Trophoblast cell (in vitro differentiated cells and primary cell): ENCODE results near the gene RXRB.
A peak's percentile ranks its signal among the peaks of the same experiment; 100 is the strongest.

ENCODE experiments used
- DNase-seq, 2 donors: peaks; one replicate each; pipeline ENCODE4 v3.0.0-alpha.2; 2016
- H2AFZ ChIP-seq: 2 replicates; pipeline ENCODE4 v1.6.1; 2013; ENCODE audit warnings: low read length, moderate library complexity, mild to moderate bottlenecking; ENCODE audit not compliant: insufficient read depth, poor library complexity
- H2AK5ac ChIP-seq: 2 replicates; pipeline ENCODE4 v1.6.1; 2013; ENCODE audit warnings: mild to moderate bottlenecking, low read length
- H2BK120ac ChIP-seq: 2 replicates; pipeline ENCODE4 v1.6.1; 2013; ENCODE audit warnings: low read length, mild to moderate bottlenecking, moderate library complexity; ENCODE audit not compliant: insufficient read depth, poor library complexity
- H2BK12ac ChIP-seq: 2 replicates; pipeline ENCODE4 v1.6.1; 2013; ENCODE audit warnings: mild to moderate bottlenecking, low read length, moderate library complexity
- H2BK5ac ChIP-seq: 2 replicates; pipeline ENCODE4 v1.6.1; 2013; ENCODE audit warnings: low read length, low read depth, moderate library complexity, mild to moderate bottlenecking; ENCODE audit not compliant: poor library complexity
- H3K14ac ChIP-seq: 2 replicates; pipeline ENCODE4 v1.6.1; 2013; ENCODE audit warnings: mild to moderate bottlenecking, low read length
- H3K18ac ChIP-seq: 2 replicates; pipeline ENCODE4 v1.6.1; 2013; ENCODE audit warnings: mild to moderate bottlenecking, low read length
- H3K23ac ChIP-seq: 2 replicates; pipeline ENCODE4 v1.6.1; 2013; ENCODE audit warnings: low read length
- H3K27ac ChIP-seq: 2 replicates; pipeline ENCODE4 v1.5.1; 2013; ENCODE audit warnings: low read depth, mild to moderate bottlenecking, inconsistent platforms, low read length, moderate library complexity
- H3K27me3 ChIP-seq: 2 replicates; pipeline ENCODE4 v1.6.1; 2013; ENCODE audit warnings: inconsistent platforms, mild to moderate bottlenecking, low read length, moderate library complexity; ENCODE audit not compliant: insufficient read depth
- H3K36me3 ChIP-seq, 2 experiments: 1 replicate in 1 of 2; 2 replicates in 1 of 2; pipeline ENCODE4 v1.6.1; 2013; ENCODE audit warnings: low read length in 2 of 2, mild to moderate bottlenecking in 2 of 2, moderate library complexity in 1 of 2; ENCODE audit not compliant: insufficient read depth in 2 of 2, control insufficient read depth in 1 of 2
- H3K4ac ChIP-seq: 2 replicates; pipeline ENCODE4 v1.6.1; 2013; ENCODE audit warnings: low read depth, mild to moderate bottlenecking, low read length, moderate library complexity
- H3K4me1 ChIP-seq, 2 experiments: 1 replicate in 1 of 2; 2 replicates in 1 of 2; pipeline ENCODE4 v1.6.1; 2013; ENCODE audit warnings: low read length in 2 of 2, mild to moderate bottlenecking in 2 of 2, moderate library complexity in 1 of 2; ENCODE audit not compliant: insufficient read depth in 2 of 2, control insufficient read depth in 1 of 2
- H3K4me2 ChIP-seq: 2 replicates; pipeline ENCODE4 v1.6.1; 2013; ENCODE audit warnings: inconsistent platforms, mild to moderate bottlenecking, low read length, moderate library complexity
- H3K4me3 ChIP-seq: 2 replicates; pipeline ENCODE4 v1.5.1; 2013; ENCODE audit warnings: mild to moderate bottlenecking, low read depth, low read length, inconsistent platforms
- H3K79me1 ChIP-seq: one replicate; pipeline ENCODE4 v1.6.1; 2013; ENCODE audit warnings: low read length
- H3K79me2 ChIP-seq: 2 replicates; pipeline ENCODE4 v1.6.1; 2013; ENCODE audit warnings: low read length, mild to moderate bottlenecking; ENCODE audit not compliant: control insufficient read depth, insufficient read depth, poor library complexity
- H3K9ac ChIP-seq: 2 replicates; pipeline ENCODE4 v1.6.1; 2013; ENCODE audit warnings: mild to moderate bottlenecking, low read length
- H3K9me3 ChIP-seq: 2 replicates; pipeline ENCODE4 v1.6.1; 2013; ENCODE audit warnings: low read depth, mild to moderate bottlenecking, control low read depth, inconsistent platforms, low read length; ENCODE audit not compliant: insufficient read depth
- H4K12ac ChIP-seq: 2 replicates; pipeline ENCODE4 v1.6.1; 2013; ENCODE audit warnings: low read depth, mild to moderate bottlenecking, low read length, moderate library complexity
- H4K8ac ChIP-seq: 2 replicates; pipeline ENCODE4 v1.6.1; 2013; ENCODE audit warnings: low read depth, mild to moderate bottlenecking, low read length, moderate library complexity
- H4K91ac ChIP-seq: one replicate; pipeline ENCODE4 v1.6.1; 2013; ENCODE audit warnings: low read depth, mild to moderate bottlenecking, low read length, moderate library complexity
- WGBS: extraction: QIAGEN DNeasy Blood & Tissue Kit; methylation state at CpG from one replicate; pipeline ENCODE4 v1.1.7; 2013; ENCODE audit warnings: missing lambda C conversion rate; ENCODE audit not compliant: insufficient read length, insufficient coverage; ENCODE audit errors: extremely low coverage; 5-methylcytosine and 5-hydroxymethylcytosine counted together

RXRB gene

GRCh38 chr6:33204415-33205190, 4.1 kb upstream of the RXRB start, which contains the start of gene HSD17B8:
HSD17B8 (plus strand) TSS chr6:33204655; CDS start chr6:33204669, 14 bp downstream.
- peaks cover 21 to 39% of the 10 kb centered on the region in 2 experiments for H3K4me1 ChIP-seq
- H3K79me1 ChIP-seq: peaks cover 26% of the 10 kb centered on the region
- H3K18ac ChIP-seq: peak within 1 kb of the TSS; percentile 57
- no peak within 1 kb of the TSS for H3K23ac ChIP-seq
- H4K12ac ChIP-seq: peak within 1 kb of the TSS; percentile 17
- DNase-seq: peak; percentile 91 to 94
- H2AK5ac ChIP-seq: peak within 1 kb of the TSS; percentile 39
- no peak within 1 kb of the TSS for H2BK12ac ChIP-seq
- WGBS: no CpG with 5 or more reads among the region's 48 CpGs
- H4K8ac ChIP-seq: peak within 1 kb of the TSS; percentile 54
- peak within 1 kb of the TSS; percentile 75 for H3K4me3 ChIP-seq
- peak within 1 kb of the TSS; percentile 1 for H3K9ac ChIP-seq
- peak within 1 kb of the TSS; percentile 50 for H3K14ac ChIP-seq
- no peak within 1 kb of the TSS for H2BK5ac ChIP-seq
- peaks cover 26 to 30% of the 10 kb centered on the region in 2 experiments for H3K36me3 ChIP-seq
- H3K27ac ChIP-seq: peak within 1 kb of the TSS; percentile 16
- H3K9me3 ChIP-seq: peaks cover 4% of the 10 kb centered on the region
- H3K79me2 ChIP-seq: peaks cover 27% of the 10 kb centered on the region
- peak within 1 kb of the TSS; percentile 7 for H2BK120ac ChIP-seq
- peak within 1 kb of the TSS; percentile 31 for H4K91ac ChIP-seq
- peak within 1 kb of the TSS; percentile 27 for H2AFZ ChIP-seq
- no peaks in the 10 kb centered on the region for H3K27me3 ChIP-seq
- H3K4me2 ChIP-seq: peak within 1 kb of the TSS; percentile 95
- H3K4ac ChIP-seq: peak within 1 kb of the TSS; percentile 11

DNA sequence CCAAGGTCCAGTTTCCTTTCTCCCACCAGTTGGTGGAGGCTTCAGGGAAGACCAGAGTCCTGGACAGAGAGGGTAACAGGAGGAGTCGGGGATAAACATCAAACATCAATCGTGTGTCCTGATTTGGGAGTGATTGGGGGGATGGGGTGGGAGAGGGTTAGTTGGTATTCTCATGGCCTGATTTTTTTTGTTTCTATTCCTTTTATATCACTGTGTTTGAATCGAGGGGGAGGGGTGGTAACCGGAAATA, 3.6 kb upstream of the RXRB start:
- Histone ChIP-seq H3K79me2 (peaks cover 27% of the 10 kb centered on the region), H3K4me3 (no peak overlapping the region), H3K9me3 (peaks cover 3% of the 10 kb centered on the region), H3K27ac (no peak overlapping the region), H3K36me3 (peaks cover 24 to 28% of the 10 kb centered on the region in 2 experiments), H2AK5ac (no peak overlapping the region), H3K4me1 (peaks cover 24 to 42% of the 10 kb centered on the region in 2 experiments), H3K23ac (no peak overlapping the region), H2BK120ac (no peak overlapping the region), H2BK5ac (no peak overlapping the region), H4K12ac (no peak overlapping the region), H2AFZ (no peak overlapping the region), H4K91ac (no peak overlapping the region), H3K9ac (no peak overlapping the region), H3K14ac (no peak overlapping the region), H4K8ac (no peak overlapping the region), H2BK12ac (no peak overlapping the region), H3K4ac (no peak overlapping the region), H3K4me2 (peak overlapping the region; percentile 24), H3K18ac (no peak overlapping the region), H3K79me1 (peaks cover 26% of the 10 kb centered on the region), H3K27me3 (no peaks in the 10 kb centered on the region)
- WGBS: no CpG with 5 or more reads among the region's 4 CpGs
- no peak for DNase-seq

GRCh38 chr6:33203443-33204164, 3.1 kb upstream of the RXRB start:
- Histone ChIP-seq H3K36me3 (peaks cover 24 to 28% of the 10 kb centered on the region in 2 experiments), H2AFZ (no peak overlapping the region), H3K79me1 (peaks cover 26% of the 10 kb centered on the region), H3K18ac (no peak overlapping the region), H3K27me3 (no peaks in the 10 kb centered on the region), H2AK5ac (no peak overlapping the region), H3K4ac (no peak overlapping the region), H3K9ac (no peak overlapping the region), H3K4me1 (peaks cover 24 to 39% of the 10 kb centered on the region in 2 experiments), H3K4me2 (peak overlapping the region; percentile 24), H3K14ac (no peak overlapping the region), H3K4me3 (no peak overlapping the region), H2BK12ac (no peak overlapping the region), H3K23ac (no peak overlapping the region), H2BK120ac (no peak overlapping the region), H2BK5ac (no peak overlapping the region), H4K12ac (no peak overlapping the region), H3K9me3 (peaks cover 3% of the 10 kb centered on the region), H3K79me2 (peaks cover 27% of the 10 kb centered on the region), H4K8ac (no peak overlapping the region), H4K91ac (no peak overlapping the region), H3K27ac (no peak overlapping the region)
- no peak for DNase-seq
- WGBS: no CpG with 5 or more reads among the region's 7 CpGs

DNA sequence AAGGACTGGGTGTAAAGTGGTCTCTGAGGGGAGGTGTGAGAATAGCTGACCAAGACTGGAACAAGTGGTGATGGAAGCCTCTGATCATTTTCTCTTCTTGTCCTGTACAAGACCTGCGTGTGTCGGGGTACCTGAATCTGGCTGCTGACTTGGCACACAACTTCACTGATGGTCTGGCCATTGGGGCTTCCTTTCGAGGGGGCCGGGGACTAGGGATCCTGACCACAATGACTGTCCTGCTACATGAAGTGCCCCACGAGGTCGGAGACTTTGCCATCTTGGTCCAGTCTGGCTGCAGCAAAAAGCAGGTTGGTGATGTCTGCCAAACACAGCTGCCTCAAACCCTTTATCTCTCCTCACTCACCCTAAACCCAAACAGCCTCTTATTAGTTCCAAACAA, 2.3 kb upstream of the RXRB start:
- Histone ChIP-seq H3K18ac (no peak overlapping the region), H3K9ac (no peak overlapping the region), H3K4me1 (peaks cover 24 to 39% of the 10 kb centered on the region in 2 experiments), H2AK5ac (no peak overlapping the region), H2BK120ac (no peak overlapping the region), H4K91ac (no peak overlapping the region), H3K4me3 (no peak overlapping the region), H3K14ac (no peak overlapping the region), H4K12ac (no peak overlapping the region), H3K23ac (no peak overlapping the region), H3K79me2 (peaks cover 20% of the 10 kb centered on the region), H4K8ac (no peak overlapping the region), H3K79me1 (peaks cover 19% of the 10 kb centered on the region), H3K9me3 (peaks cover 3% of the 10 kb centered on the region), H3K36me3 (peaks cover 24 to 28% of the 10 kb centered on the region in 2 experiments), H2BK12ac (no peak overlapping the region), H2AFZ (no peak overlapping the region), H3K4ac (peak overlapping the region; percentile 15), H3K27ac (no peak overlapping the region), H2BK5ac (no peak overlapping the region), H3K4me2 (no peak overlapping the region), H3K27me3 (no peaks in the 10 kb centered on the region)
- no peak for DNase-seq
- no CpG with 5 or more reads among the region's 6 CpGs for WGBS
